Testis (tissue), 2 donors: Measurements from ENCODE around the gene MID1.

ENCODE experiments used
- POLR2A ChIP-seq: fragments of 450-650 bp; IDR thresholded peaks from one replicate; pipeline ENCODE4 v1.6.1; 2017; ENCODE audit warnings: antibody characterized with exemption, mild to moderate bottlenecking, moderate library complexity
- TF ChIP-seq, protein P1 (sequence below), 3 experiments: fragments of 450-650 bp in 2 of 3; fragments of 200-600 bp in 1 of 3; sonication (generic) in 1 of 3; IDR thresholded peaks; one replicate each; pipeline ENCODE4 v1.5.1; 2016 to 2019; ENCODE audit warnings: antibody characterized with exemption in 3 of 3, mild to moderate bottlenecking in 2 of 3, moderate library complexity in 1 of 3

DNA sequence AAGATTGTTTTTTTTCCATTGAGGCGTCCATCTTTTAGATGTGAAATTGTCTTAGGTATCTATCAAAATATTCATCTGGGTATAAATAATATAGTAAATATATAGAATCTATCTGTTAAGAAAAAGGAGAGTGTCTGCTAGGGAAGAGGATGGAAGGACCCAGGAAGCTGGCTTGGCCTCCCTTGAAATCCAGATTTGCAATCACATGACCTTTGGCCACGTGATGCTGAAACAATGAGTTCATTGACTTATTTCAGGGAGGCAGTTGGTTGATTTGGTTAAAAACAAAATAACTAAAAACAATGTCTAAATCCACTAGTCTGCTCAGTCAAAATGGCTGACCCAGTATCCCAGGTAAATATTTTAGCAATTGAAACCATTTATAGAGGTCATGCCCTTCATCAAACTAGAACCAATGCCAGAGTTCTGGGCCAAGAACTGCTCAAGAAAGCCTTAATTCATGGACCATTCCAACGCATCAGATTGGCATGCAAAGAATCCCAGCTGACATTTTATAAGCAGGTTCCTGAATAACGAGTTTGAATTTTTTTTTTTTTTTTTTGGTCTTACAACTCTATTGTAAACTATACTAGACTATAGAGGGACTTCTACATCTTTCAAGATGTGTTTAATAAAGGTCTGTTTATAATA, 172.7 kb downstream of the MID1 start:
- TF ChIP-seq, protein P1, sequence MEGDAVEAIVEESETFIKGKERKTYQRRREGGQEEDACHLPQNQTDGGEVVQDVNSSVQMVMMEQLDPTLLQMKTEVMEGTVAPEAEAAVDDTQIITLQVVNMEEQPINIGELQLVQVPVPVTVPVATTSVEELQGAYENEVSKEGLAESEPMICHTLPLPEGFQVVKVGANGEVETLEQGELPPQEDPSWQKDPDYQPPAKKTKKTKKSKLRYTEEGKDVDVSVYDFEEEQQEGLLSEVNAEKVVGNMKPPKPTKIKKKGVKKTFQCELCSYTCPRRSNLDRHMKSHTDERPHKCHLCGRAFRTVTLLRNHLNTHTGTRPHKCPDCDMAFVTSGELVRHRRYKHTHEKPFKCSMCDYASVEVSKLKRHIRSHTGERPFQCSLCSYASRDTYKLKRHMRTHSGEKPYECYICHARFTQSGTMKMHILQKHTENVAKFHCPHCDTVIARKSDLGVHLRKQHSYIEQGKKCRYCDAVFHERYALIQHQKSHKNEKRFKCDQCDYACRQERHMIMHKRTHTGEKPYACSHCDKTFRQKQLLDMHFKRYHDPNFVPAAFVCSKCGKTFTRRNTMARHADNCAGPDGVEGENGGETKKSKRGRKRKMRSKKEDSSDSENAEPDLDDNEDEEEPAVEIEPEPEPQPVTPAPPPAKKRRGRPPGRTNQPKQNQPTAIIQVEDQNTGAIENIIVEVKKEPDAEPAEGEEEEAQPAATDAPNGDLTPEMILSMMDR (IDR thresholded peaks at IDR 0.05) = no peak
- TF ChIP-seq POLR2A = no peak
